Adipocyte (in vitro differentiated cells): Measurements from ENCODE around the gene FLII.

ENCODE experiments used
- DNase-seq: peaks from one replicate; pipeline ENCODE4 v3.0.0-alpha.2; 2015; ENCODE audit warnings: low read depth
- H3K27me3 ChIP-seq: replicated peaks from 2 replicates; pipeline ENCODE4 v1.7.0; 2013; ENCODE audit warnings: mild to moderate bottlenecking, low read length, moderate library complexity; ENCODE audit not compliant: control insufficient read depth, insufficient read depth
- H3K36me3 ChIP-seq: 2 replicates; pipeline ENCODE4 v1.7.0; 2013; ENCODE audit warnings: low read length, mild to moderate bottlenecking, moderate library complexity; ENCODE audit not compliant: control insufficient read depth, insufficient read depth, severe bottlenecking
- H3K4me1 ChIP-seq: 2 replicates; pipeline ENCODE4 v1.7.0; 2013; ENCODE audit warnings: mild to moderate bottlenecking, low read length, moderate library complexity; ENCODE audit not compliant: control insufficient read depth, insufficient read depth
- H3K4me3 ChIP-seq: 2 replicates; pipeline ENCODE4 v1.7.0; 2013; ENCODE audit warnings: mild to moderate bottlenecking, low read length, moderate library complexity
- H3K9ac ChIP-seq: 2 replicates; pipeline ENCODE4 v1.7.0; 2013; ENCODE audit warnings: mild to moderate bottlenecking, low read length, moderate library complexity
- H3K9me3 ChIP-seq: 2 replicates; pipeline ENCODE4 v1.7.0; 2013; ENCODE audit warnings: mild to moderate bottlenecking, low read length, moderate library complexity; ENCODE audit not compliant: control insufficient read depth

Gene FLII

DNA sequence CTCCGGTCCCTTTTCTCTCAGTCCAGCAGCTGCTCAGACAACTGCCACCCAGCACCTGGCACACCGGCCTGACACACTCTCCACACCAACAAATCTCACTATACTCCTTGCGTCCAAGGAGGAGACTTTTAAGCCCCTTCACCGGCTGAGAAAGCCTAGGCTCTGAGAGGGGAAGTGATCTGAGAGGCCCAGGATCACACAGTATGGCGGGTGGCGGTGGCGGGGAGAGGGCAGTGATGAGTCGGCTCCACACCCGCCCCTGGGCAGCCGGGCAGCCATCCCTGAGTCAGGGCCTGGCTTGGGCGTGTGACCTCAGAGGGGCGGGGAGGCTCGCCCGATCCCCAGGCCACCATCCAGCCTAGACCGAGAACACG lies 569 bp downstream of the FLII start:
- peak overlapping the region; percentile 91 for H3K4me3 ChIP-seq
- peak overlapping the region; percentile 96 for H3K9ac ChIP-seq
- peak; percentile 80 for DNase-seq
- no peaks in the 10 kb centered on the region for H3K9me3 ChIP-seq
- no peaks in the 10 kb centered on the region for H3K27me3 ChIP-seq
- H3K4me1 ChIP-seq = peaks cover 33% of the 10 kb centered on the region
- peaks cover 37% of the 10 kb centered on the region for H3K36me3 ChIP-seq

DNA sequence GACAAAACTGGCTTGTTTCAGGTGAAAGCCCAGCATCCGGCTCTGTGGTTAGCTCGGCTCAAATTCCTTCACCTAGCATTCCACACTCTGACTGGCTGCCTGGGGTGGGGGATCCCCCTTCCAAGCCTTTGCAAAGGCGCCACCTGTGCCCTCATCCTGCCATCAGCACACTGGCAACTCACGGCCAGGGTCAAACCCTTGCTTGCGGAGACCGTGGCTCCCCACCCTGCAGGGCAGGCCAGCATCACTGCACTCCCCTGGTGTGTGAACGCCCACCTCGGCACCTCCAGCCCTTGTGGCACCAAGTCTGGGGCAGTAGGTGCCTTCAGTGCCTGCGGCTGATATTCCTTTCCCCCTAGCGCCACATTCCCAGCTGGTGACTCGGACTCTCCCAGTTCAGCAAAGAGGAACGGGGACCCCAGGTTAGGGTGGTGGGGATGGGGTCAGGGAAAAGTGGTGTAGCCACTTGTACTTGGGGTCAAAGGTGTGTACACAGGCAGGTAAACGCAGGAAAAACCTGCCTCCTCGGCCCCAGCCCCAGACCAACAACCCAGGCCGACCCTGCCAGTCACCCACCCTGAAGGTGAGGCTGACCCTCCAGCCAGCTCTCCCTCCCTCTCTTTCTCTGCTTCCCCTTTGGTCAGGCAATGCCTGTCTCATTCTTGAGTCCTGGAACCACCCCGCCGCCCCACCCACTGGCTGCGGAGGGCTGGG lies 1.1 kb downstream of the FLII start:
- H3K4me3 ChIP-seq = peak overlapping the region; percentile 91
- no peaks in the 10 kb centered on the region for H3K9me3 ChIP-seq
- H3K4me1 ChIP-seq = peaks cover 33% of the 10 kb centered on the region
- peak overlapping the region; percentile 96 for H3K9ac ChIP-seq
- peaks cover 42% of the 10 kb centered on the region for H3K36me3 ChIP-seq
- DNase-seq = peak; percentile 74
- H3K27me3 ChIP-seq = no peaks in the 10 kb centered on the region

DNA sequence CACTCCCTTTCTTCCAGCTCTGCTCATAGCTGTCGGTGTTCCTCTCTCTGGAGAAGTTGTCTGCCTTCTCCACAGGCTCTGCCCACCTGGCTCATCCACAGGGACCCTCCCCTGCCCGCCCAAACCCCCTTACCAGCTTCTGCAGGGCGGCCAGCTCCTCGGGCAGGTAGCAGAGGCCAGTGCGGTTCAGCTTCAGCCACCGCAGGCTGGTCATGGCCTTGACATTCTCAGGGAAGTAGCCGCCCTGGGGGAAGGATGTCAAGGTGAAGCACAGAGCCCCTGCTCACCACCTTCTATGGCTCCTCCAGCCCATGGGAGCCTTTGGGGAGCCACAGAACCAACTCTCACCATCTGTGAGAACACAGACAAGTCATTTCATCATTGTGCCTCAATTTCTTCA lies 1.8 kb downstream of the FLII start:
- Histone ChIP-seq H3K36me3 (peaks cover 49% of the 10 kb centered on the region), H3K4me1 (peaks cover 29% of the 10 kb centered on the region), H3K9me3 (no peaks in the 10 kb centered on the region), H3K9ac (peak overlapping the region; percentile 96), H3K27me3 (no peaks in the 10 kb centered on the region), H3K4me3 (peak overlapping the region; percentile 91)
- DNase-seq = no peak

DNA sequence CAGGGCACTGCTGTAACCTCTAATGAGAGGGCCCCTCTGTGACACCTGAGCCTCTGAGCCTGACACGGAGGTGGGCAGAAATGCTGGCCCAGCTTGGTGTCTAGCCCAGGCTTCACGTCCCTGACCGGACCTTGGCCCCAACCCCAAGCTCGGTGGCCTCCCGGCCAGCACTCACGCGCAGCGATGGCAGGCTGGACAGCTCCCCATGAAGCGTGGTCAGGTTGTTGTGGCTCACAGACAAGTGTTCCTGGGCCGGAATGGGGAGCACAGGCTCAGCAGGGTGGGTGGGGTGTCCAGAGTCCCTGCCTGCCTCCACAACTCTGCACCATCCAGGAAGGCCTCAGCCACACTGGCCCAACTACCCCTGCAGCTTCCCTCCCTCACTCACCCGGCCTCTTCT lies 2.2 kb downstream of the FLII start:
- peaks cover 25% of the 10 kb centered on the region for H3K4me1 ChIP-seq
- H3K36me3 ChIP-seq = peaks cover 53% of the 10 kb centered on the region
- H3K27me3 ChIP-seq = no peaks in the 10 kb centered on the region
- no peak for DNase-seq
- no peak overlapping the region for H3K4me3 ChIP-seq
- no peaks in the 10 kb centered on the region for H3K9me3 ChIP-seq
- peak overlapping the region; percentile 96 for H3K9ac ChIP-seq

- Histone ChIP-seq H3K27me3 (no peaks in the 10 kb centered on the region), H3K4me3 (no peak overlapping the region), H3K36me3 (peaks cover 66% of the 10 kb centered on the region)
Measured at GRCh38 chr17:18254888-18255649, 3.5 kb downstream of the FLII start.

DNA sequence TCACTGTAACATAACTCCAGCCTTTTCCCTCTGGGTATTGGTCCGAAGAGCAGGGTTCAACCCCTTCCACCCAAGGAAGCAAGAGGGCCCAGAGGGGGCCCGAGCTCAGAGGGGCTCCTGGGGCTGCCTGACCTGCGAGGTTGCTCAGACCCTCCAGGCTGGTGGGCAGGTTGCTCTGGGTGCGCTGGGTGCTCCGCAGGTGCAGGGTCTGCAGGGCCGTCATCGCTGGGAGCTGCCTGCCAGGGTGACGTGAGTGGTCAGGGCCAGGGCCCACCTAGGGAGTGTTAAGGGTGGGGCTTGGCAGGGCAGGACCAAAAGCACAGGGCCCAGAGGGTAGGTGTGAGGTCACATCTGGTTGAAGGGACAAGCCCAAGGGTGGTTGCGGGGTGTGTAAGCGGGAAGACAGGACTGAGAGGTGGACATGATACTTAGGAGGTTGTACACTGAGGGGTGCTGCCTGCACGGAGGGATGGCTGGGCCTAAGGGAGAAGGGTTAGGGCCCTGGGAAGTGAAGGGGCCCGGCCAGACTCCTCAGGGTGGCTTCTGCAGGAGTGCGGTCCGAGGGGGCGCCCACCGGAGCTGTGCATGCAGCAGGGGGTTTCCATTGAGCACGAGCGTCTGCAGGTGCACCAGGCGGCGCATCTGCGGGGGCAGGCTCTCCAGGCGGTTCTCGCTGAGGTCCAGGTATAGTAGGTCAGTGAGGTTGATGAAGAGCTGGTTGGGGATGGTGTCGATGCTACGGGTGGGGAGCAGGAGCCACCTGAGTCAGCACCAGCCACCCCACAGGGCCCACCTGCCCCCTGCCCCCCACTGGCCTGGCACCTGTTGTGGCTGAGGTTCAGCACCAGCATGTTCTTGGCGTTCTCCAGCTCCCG lies 4.4 kb downstream of the FLII start:
- peaks cover 71% of the 10 kb centered on the region for H3K36me3 ChIP-seq
- no peak for DNase-seq
- no peaks in the 10 kb centered on the region for H3K27me3 ChIP-seq
- H3K9me3 ChIP-seq = no peaks in the 10 kb centered on the region
- no peak overlapping the region for H3K4me3 ChIP-seq
- H3K9ac ChIP-seq = no peak overlapping the region
- peaks cover 13% of the 10 kb centered on the region for H3K4me1 ChIP-seq

More at GRCh38 chr17:18254888-18255649, 3.5 kb downstream of the FLII start:
- no peak for DNase-seq
- Histone ChIP-seq H3K9ac (no peak overlapping the region), H3K4me1 (peaks cover 19% of the 10 kb centered on the region), H3K9me3 (no peaks in the 10 kb centered on the region)

DNA sequence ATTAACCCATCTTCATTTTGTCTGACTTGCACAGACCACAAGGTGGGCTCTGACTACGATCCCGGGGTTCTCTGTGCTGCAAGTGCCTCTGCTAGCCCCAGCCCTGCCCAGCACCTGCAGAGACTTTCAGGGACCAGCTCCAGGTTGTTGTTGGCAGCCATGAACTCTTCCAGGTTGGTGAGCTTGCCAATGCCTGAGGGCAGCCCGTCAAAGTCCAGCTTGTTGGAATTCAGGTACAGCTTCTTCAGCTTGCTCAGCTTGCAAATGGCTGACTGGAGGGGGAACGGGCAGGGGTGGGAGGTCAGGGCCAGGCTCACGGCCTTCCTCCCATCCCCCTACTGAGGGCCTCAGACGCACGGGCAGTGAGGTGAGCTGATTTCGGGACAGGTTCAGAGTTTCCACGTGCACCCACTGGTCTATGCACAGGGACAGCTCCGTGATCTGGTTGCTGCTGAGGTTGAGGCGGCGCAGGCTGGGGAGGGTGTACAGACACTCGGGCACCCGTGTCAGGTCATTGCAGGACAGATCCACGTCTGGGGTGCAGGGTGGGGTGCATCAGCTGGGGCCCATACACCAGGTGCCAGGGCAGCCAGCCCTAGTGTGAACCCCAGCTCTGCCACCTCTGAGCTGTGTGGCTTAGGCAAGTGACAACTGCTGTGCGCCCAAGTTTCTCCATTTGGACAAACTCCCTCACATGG lies 5.2 kb downstream of the FLII start:
- DNase-seq = no peak
- Histone ChIP-seq H3K27me3 (no peaks in the 10 kb centered on the region), H3K36me3 (peaks cover 78% of the 10 kb centered on the region)

DNA sequence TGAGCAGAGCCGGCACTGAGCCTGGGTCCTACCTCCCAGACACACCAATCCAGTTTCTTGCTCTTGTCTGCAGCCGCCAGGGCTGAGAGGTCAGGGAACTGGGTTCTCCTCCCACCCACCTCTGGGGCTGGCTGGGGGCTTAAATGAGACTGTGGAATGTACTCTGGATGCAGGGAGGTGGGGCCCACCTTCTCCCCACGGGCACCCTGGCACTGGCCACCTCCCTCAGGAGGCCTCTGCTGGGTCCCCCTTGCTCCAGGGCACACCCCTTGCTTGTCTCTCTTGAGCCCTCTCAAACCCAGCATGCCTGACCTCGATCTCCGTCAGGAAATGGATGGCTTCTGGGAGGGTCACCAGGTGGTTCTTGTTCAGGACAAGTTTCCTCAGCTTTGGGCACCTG lies 6.4 kb downstream of the FLII start:
- H3K36me3 ChIP-seq = peaks cover 87% of the 10 kb centered on the region
- no peak for DNase-seq
- H3K9ac ChIP-seq = no peak overlapping the region

More for the DNA sequence above, 5.2 kb downstream of the FLII start:
- H3K4me1 ChIP-seq = peaks cover 14% of the 10 kb centered on the region
- no peak overlapping the region for H3K9ac ChIP-seq
- no peak overlapping the region for H3K4me3 ChIP-seq
- no peaks in the 10 kb centered on the region for H3K9me3 ChIP-seq

DNA sequence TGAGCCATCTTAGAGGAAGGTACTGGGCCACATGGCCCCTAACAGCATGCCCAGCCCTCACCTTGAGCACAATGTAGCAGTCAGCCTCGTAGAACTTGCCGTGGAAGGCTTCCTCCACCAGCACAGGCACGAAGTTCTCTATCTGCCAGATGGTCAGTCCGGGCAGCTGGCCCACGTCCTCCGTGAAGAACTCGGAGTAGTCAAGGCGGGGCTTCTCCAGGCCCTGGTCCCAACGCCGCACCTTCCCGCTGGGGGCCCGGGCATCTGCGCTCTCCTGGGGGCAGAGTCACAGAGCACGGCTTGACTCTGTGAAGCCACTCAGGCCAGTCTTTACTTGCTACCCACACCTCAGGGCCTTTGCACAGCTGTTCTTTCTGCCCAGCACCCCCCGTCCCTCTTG lies 7.3 kb downstream of the FLII start:
- no peak for DNase-seq
- Histone ChIP-seq H3K9ac (no peak overlapping the region), H3K36me3 (peaks cover 89% of the 10 kb centered on the region), H3K9me3 (no peaks in the 10 kb centered on the region), H3K27me3 (no peaks in the 10 kb centered on the region), H3K4me3 (no peak overlapping the region), H3K4me1 (peaks cover 5% of the 10 kb centered on the region)

More for the DNA sequence above, 6.4 kb downstream of the FLII start:
- Histone ChIP-seq H3K4me1 (peaks cover 10% of the 10 kb centered on the region), H3K4me3 (no peak overlapping the region), H3K27me3 (no peaks in the 10 kb centered on the region), H3K9me3 (no peaks in the 10 kb centered on the region)

DNA sequence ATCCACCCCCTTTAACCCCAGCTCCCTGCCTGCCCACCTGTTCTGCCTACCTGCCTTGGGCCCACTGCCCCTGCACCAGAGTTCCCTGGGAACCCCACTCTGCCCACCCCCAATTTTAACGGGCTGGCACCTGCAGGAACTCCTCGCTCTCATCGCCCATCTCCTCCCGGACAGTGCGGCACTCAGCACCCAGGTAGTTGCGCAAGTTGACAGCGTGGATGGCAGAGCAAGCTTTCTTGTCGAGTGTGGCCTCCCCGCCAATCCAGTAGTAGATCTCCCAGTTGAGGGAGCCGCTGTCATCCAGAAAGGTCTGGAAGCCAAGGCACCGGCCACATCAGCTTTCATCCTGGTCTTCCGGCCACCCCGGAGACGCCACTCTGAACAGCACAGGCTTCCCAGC lies 7.8 kb downstream of the FLII start:
- Histone ChIP-seq H3K9me3 (no peaks in the 10 kb centered on the region), H3K4me1 (peaks cover 5% of the 10 kb centered on the region), H3K9ac (no peak overlapping the region), H3K27me3 (no peaks in the 10 kb centered on the region), H3K4me3 (no peak overlapping the region), H3K36me3 (peaks cover 89% of the 10 kb centered on the region)
- no peak for DNase-seq
